HL-60 (cell line): ENCODE results near the gene VPS35L.

Experiments
- POLR2AphosphoS5 ChIP-seq: IDR thresholded peaks from 2 replicates; pipeline ENCODE4 v1.6.1; 2012; ENCODE audit warnings: low read depth
- TF ChIP-seq, protein P1 (sequence below): IDR thresholded peaks from one replicate; pipeline ENCODE4 v1.5.1; 2011; ENCODE audit warnings: low read length, control low read depth, inconsistent platforms; ENCODE audit not compliant: insufficient read depth
- TF ChIP-seq, protein P2 (sequence below): IDR thresholded peaks from 2 replicates; pipeline ENCODE4 v1.6.1; 2012; ENCODE audit warnings: low read depth; ENCODE audit not compliant: insufficient replicate concordance

DNA sequence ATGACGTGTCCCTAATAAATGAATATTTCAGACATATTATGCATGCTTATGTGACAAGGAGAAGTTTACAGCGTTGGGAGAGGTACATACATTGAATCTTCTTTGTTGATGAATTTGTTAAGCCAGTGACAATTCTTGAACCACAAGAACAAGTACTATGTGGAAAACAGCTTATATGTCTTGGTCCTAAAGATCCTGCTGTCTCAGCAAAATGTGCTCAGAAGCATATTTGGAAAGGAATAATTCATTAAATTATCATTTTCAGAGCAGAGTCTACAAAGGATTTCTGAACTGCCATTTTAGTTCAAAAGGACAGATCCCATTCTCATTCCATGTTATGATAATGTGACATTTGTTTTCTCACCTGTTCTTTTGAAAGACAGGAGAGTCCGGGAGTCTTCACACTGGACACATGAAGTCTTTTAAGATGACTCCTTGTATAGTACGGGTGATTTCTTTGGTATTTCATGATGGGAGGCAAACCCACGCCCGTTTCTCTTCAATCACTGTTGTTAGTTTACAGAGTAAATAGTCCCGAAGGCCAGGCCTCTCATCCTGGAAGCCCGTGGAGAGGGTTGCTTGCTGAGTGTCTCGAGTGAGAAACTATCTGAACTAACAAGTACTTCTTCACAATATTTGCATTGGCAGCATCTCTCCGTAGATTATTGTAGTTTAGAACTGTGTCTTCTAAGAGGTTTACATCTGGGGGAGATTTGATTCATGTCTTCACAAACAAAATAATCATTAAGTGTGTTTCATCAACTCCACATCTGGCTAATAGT, 26.7 kb downstream of the VPS35L start:
- TF ChIP-seq, protein P1, sequence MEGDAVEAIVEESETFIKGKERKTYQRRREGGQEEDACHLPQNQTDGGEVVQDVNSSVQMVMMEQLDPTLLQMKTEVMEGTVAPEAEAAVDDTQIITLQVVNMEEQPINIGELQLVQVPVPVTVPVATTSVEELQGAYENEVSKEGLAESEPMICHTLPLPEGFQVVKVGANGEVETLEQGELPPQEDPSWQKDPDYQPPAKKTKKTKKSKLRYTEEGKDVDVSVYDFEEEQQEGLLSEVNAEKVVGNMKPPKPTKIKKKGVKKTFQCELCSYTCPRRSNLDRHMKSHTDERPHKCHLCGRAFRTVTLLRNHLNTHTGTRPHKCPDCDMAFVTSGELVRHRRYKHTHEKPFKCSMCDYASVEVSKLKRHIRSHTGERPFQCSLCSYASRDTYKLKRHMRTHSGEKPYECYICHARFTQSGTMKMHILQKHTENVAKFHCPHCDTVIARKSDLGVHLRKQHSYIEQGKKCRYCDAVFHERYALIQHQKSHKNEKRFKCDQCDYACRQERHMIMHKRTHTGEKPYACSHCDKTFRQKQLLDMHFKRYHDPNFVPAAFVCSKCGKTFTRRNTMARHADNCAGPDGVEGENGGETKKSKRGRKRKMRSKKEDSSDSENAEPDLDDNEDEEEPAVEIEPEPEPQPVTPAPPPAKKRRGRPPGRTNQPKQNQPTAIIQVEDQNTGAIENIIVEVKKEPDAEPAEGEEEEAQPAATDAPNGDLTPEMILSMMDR = no peak
- TF ChIP-seq POLR2AphosphoS5 = no peak
- TF ChIP-seq, protein P2, sequence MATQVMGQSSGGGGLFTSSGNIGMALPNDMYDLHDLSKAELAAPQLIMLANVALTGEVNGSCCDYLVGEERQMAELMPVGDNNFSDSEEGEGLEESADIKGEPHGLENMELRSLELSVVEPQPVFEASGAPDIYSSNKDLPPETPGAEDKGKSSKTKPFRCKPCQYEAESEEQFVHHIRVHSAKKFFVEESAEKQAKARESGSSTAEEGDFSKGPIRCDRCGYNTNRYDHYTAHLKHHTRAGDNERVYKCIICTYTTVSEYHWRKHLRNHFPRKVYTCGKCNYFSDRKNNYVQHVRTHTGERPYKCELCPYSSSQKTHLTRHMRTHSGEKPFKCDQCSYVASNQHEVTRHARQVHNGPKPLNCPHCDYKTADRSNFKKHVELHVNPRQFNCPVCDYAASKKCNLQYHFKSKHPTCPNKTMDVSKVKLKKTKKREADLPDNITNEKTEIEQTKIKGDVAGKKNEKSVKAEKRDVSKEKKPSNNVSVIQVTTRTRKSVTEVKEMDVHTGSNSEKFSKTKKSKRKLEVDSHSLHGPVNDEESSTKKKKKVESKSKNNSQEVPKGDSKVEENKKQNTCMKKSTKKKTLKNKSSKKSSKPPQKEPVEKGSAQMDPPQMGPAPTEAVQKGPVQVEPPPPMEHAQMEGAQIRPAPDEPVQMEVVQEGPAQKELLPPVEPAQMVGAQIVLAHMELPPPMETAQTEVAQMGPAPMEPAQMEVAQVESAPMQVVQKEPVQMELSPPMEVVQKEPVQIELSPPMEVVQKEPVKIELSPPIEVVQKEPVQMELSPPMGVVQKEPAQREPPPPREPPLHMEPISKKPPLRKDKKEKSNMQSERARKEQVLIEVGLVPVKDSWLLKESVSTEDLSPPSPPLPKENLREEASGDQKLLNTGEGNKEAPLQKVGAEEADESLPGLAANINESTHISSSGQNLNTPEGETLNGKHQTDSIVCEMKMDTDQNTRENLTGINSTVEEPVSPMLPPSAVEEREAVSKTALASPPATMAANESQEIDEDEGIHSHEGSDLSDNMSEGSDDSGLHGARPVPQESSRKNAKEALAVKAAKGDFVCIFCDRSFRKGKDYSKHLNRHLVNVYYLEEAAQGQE = no peak
